Loucy (cell line): ENCODE measurements around the gene RBM19.

ENCODE experiments used
- H2AFZ ChIP-seq: fragments of 200-600 bp; sonication (generic); 2 replicates; pipeline ENCODE4 v1.6.0; 2016; ENCODE audit warnings: antibody characterized with exemption, mild to moderate bottlenecking, low read length, moderate library complexity
- H3F3A ChIP-seq: fragments of 200-600 bp; 2 replicates; pipeline ENCODE4 v1.6.0; 2016; ENCODE audit warnings: antibody characterized with exemption, low read depth, mild to moderate bottlenecking
- H3K27me3 ChIP-seq: fragments of 200-600 bp; sonication (generic); 2 replicates; pipeline ENCODE4 v1.6.1; 2014; ENCODE audit warnings: low read length, mild to moderate bottlenecking; ENCODE audit not compliant: insufficient read depth, poor library complexity, severe bottlenecking
- H3K36me3 ChIP-seq: fragments of 200-600 bp; sonication (generic); 2 replicates; pipeline ENCODE4 v1.6.1; 2016; ENCODE audit warnings: low read length; ENCODE audit not compliant: insufficient read depth
- H3K4me1 ChIP-seq: fragments of 200-600 bp; sonication (generic); 2 replicates; pipeline ENCODE4 v1.5.1; 2014; ENCODE audit warnings: low read length, mild to moderate bottlenecking; ENCODE audit not compliant: insufficient read depth, poor library complexity, severe bottlenecking
- H3K4me2 ChIP-seq: fragments of 200-600 bp; sonication (generic); 2 replicates; pipeline ENCODE4 v1.6.0; 2014; ENCODE audit warnings: antibody characterized with exemption, low read length, low read depth, mild to moderate bottlenecking; ENCODE audit not compliant: poor library complexity, severe bottlenecking
- H3K4me3 ChIP-seq: fragments of 200-600 bp; sonication (generic); 2 replicates; pipeline ENCODE4 v1.5.1; 2014; ENCODE audit warnings: low read length, mild to moderate bottlenecking, mixed read lengths; ENCODE audit not compliant: poor library complexity, severe bottlenecking
- H3K79me2 ChIP-seq: fragments of 200-600 bp; sonication (generic); 2 replicates; pipeline ENCODE4 v1.6.1; 2014; ENCODE audit warnings: low read length; ENCODE audit not compliant: insufficient read depth
- H3K9ac ChIP-seq: fragments of 200-600 bp; sonication (generic); 2 replicates; pipeline ENCODE4 v1.6.0; 2014; ENCODE audit warnings: mild to moderate bottlenecking, low read depth, low read length, moderate library complexity; ENCODE audit not compliant: poor library complexity, severe bottlenecking
- H3K9me2 ChIP-seq: fragments of 200-600 bp; sonication (generic); replicated peaks from 2 replicates; pipeline ENCODE4 v1.6.1; 2016; ENCODE audit warnings: low read depth, low read length, mixed read lengths
- H3K9me3 ChIP-seq: fragments of 200-600 bp; sonication (generic); 2 replicates; pipeline ENCODE4 v1.6.1; 2014; ENCODE audit warnings: mild to moderate bottlenecking, antibody characterized with exemption, low read length, low read depth; ENCODE audit not compliant: insufficient read depth
- H4K20me1 ChIP-seq: fragments of 200-600 bp; sonication (generic); 2 replicates; pipeline ENCODE4 v1.6.0; 2014; ENCODE audit warnings: antibody characterized with exemption, low read length, mild to moderate bottlenecking; ENCODE audit not compliant: insufficient read depth, poor library complexity, severe bottlenecking
- CTCF ChIP-seq: fragments of 200-600 bp; sonication (generic); conservative IDR thresholded peaks from 2 replicates; pipeline ENCODE4 v1.5.1; 2014; ENCODE audit warnings: mild to moderate bottlenecking, antibody characterized with exemption, low read length
- EZH2phosphoT487 ChIP-seq: fragments of 200-600 bp; IDR thresholded peaks from 2 replicates; pipeline ENCODE4 v1.6.1; 2018; ENCODE audit warnings: antibody characterized with exemption, mild to moderate bottlenecking, moderate library complexity, borderline replicate concordance

Gene RBM19

GRCh38 chr12:113867258-113867657, 98.9 kb downstream of the RBM19 start:
- Histone ChIP-seq H3K9me3 (no peaks in the 10 kb centered on the region), H3K27me3 (no peaks in the 10 kb centered on the region), H3K79me2 (no peaks in the 10 kb centered on the region), H2AFZ (no peak overlapping the region), H3K4me3 (no peak overlapping the region), H3K9ac (no peak overlapping the region), H3K4me1 (peaks cover 8% of the 10 kb centered on the region), H3K36me3 (no peaks in the 10 kb centered on the region), H3K9me2 (no peaks in the 10 kb centered on the region), H4K20me1 (no peaks in the 10 kb centered on the region), H3K4me2 (no peak overlapping the region), H3F3A (no peaks in the 10 kb centered on the region)
- TF ChIP-seq EZH2phosphoT487 (no peak), CTCF (peak; percentile 38)

GRCh38 chr12:113866496-113866895, 99.6 kb downstream of the RBM19 start:
- H3K36me3 ChIP-seq, result no peaks in the 10 kb centered on the region
- H4K20me1 ChIP-seq, result no peaks in the 10 kb centered on the region
- H3K4me1 ChIP-seq, result peaks cover 9% of the 10 kb centered on the region
- H2AFZ ChIP-seq, result no peak overlapping the region
- H3K4me3 ChIP-seq, result no peak overlapping the region
- no peaks in the 10 kb centered on the region for H3K79me2 ChIP-seq
- no peak overlapping the region for H3K4me2 ChIP-seq
- no peaks in the 10 kb centered on the region for H3K27me3 ChIP-seq
- H3F3A ChIP-seq, result no peaks in the 10 kb centered on the region
- TF ChIP-seq CTCF, result no peak
- TF ChIP-seq EZH2phosphoT487, result no peak
- no peak overlapping the region for H3K9ac ChIP-seq
- no peaks in the 10 kb centered on the region for H3K9me2 ChIP-seq
- no peaks in the 10 kb centered on the region for H3K9me3 ChIP-seq

- peaks cover 9% of the 10 kb centered on the region for H3K4me1 ChIP-seq
- H3K9ac ChIP-seq, result no peak overlapping the region
- H3K9me3 ChIP-seq, result no peaks in the 10 kb centered on the region
- TF ChIP-seq CTCF (no peak), EZH2phosphoT487 (no peak)
- no peaks in the 10 kb centered on the region for H3K27me3 ChIP-seq
- H3K79me2 ChIP-seq, result no peaks in the 10 kb centered on the region
- H3F3A ChIP-seq, result no peaks in the 10 kb centered on the region
- no peaks in the 10 kb centered on the region for H4K20me1 ChIP-seq
- H3K4me3 ChIP-seq, result no peak overlapping the region
- H3K36me3 ChIP-seq, result no peaks in the 10 kb centered on the region
- no peak overlapping the region for H3K4me2 ChIP-seq
- no peak overlapping the region for H2AFZ ChIP-seq
- H3K9me2 ChIP-seq, result no peaks in the 10 kb centered on the region
Observed at GRCh38 chr12:113863455-113863845, 102.7 kb downstream of the RBM19 start.
